Fibroblast of lung (primary cell): Measurements from ENCODE around the gene SLC29A1. TPM values are rescaled to one million over a fixed set of nuclear protein-coding genes. Genes with fewer than 3 reads are reported as not detected.

Experiments
- DNase-seq, 2 donors: peaks; one replicate each; pipeline versions ENCODE4 v3.0.0 to v3.0.0-alpha.2; 2010; ENCODE audit warnings: low read depth in 2 of 2
- H2AFZ ChIP-seq: 2 replicates; pipeline ENCODE4 v1.5.1; 2012; ENCODE audit warnings: low read length, control low read depth, inconsistent platforms
- H3K27ac ChIP-seq: 2 replicates; pipeline ENCODE4 v1.5.1; 2011; ENCODE audit warnings: low read length, control low read depth; ENCODE audit not compliant: insufficient read depth
- H3K27me3 ChIP-seq: 2 replicates; pipeline ENCODE4 v1.5.1; 2011; ENCODE audit warnings: mild to moderate bottlenecking, low read length; ENCODE audit not compliant: control insufficient read depth, insufficient read depth
- H3K36me3 ChIP-seq: 2 replicates; pipeline ENCODE4 v1.5.1; 2011; ENCODE audit warnings: low read length; ENCODE audit not compliant: control insufficient read depth, insufficient read depth
- H3K4me1 ChIP-seq: 2 replicates; pipeline ENCODE4 v1.5.1; 2011; ENCODE audit warnings: low read length; ENCODE audit not compliant: control insufficient read depth, insufficient read depth; ENCODE audit errors: extremely low read depth
- H3K4me2 ChIP-seq: 2 replicates; pipeline ENCODE4 v1.5.1; 2011; ENCODE audit warnings: low read length, control low read depth; ENCODE audit not compliant: insufficient read depth; ENCODE audit errors: extremely low read depth
- H3K4me3 ChIP-seq, 4 experiments: fragments of 200-600 bp in 1 of 4; sonication (generic) in 1 of 4; replicated peaks in 1 of 4; 2 replicates each; pipeline ENCODE4 v1.5.1; 2011 to 2016; ENCODE audit warnings: low read length in 4 of 4, low read depth in 3 of 4, mild to moderate bottlenecking in 3 of 4, control low read depth in 2 of 4, inconsistent platforms in 1 of 4, mixed read lengths in 1 of 4; ENCODE audit not compliant: insufficient read depth in 1 of 4; ENCODE audit errors: control extremely low read depth in 1 of 4
- H3K79me2 ChIP-seq: 2 replicates; pipeline ENCODE4 v1.5.1; 2012; ENCODE audit warnings: mild to moderate bottlenecking, low read length, inconsistent platforms; ENCODE audit not compliant: control insufficient read depth, insufficient read depth
- H3K9ac ChIP-seq: 2 replicates; pipeline ENCODE4 v1.5.1; 2011; ENCODE audit warnings: mild to moderate bottlenecking, low read length, control low read depth; ENCODE audit not compliant: insufficient read depth
- H3K9me3 ChIP-seq: 2 replicates; pipeline ENCODE4 v1.5.1; 2012; ENCODE audit warnings: low read depth, low read length; ENCODE audit not compliant: control insufficient read depth, insufficient read depth
- H4K20me1 ChIP-seq: 2 replicates; pipeline ENCODE4 v1.5.1; 2011; ENCODE audit warnings: low read length; ENCODE audit not compliant: control insufficient read depth, insufficient read depth; ENCODE audit errors: extremely low read depth
- CTCF ChIP-seq, 2 donors: IDR thresholded peaks in 1 of 2; conservative IDR thresholded peaks in 1 of 2; 1 replicate in 1 of 2; 2 replicates in 1 of 2; pipeline ENCODE4 v1.5.1; 2011 to 2012; ENCODE audit warnings: low read length in 2 of 2, control low read depth in 1 of 2, inconsistent platforms in 1 of 2, low read depth in 1 of 2, mild to moderate bottlenecking in 1 of 2
- EZH2 ChIP-seq: IDR thresholded peaks from 2 replicates; pipeline ENCODE4 v1.5.1; 2012; ENCODE audit warnings: low read length, control low read depth, mild to moderate bottlenecking; ENCODE audit errors: missing control alignments
- polyA plus RNA-seq, 2 donors: library from polyadenylated mRNA; depleted of rRNA in 1 of 2; stranded (reverse) in 1 of 2; unstranded in 1 of 2; fragments of >200 nt; gene quantifications; 2 replicates each; pipeline ENCODE4 v1.2.1, GENCODE V29; 2011 to 2012; ENCODE audit warnings: missing spikeins in 1 of 2
- total RNA-seq: library from RNA; depleted of rRNA; stranded (reverse); fragments of >200 nt; gene quantifications from 2 replicates; pipeline ENCODE4 v1.2.1, GENCODE V29; 2014

SLC29A1 gene
- total and polyA plus RNA-seq, 2 donors (not counting 1 experiment from before 2014, with no cell fraction given) = 13.4 to 21.9 TPM

- Histone ChIP-seq H3K9me3 (no peaks in the 10 kb centered on the region), H3K9ac (no peak overlapping the region), H3K4me1 (no peaks in the 10 kb centered on the region), H4K20me1 (no peaks in the 10 kb centered on the region), H3K4me3 (no peak overlapping the region), H3K4me2 (no peak overlapping the region), H2AFZ (no peak overlapping the region), H3K27me3 (no peaks in the 10 kb centered on the region), H3K79me2 (no peaks in the 10 kb centered on the region), H3K36me3 (no peaks in the 10 kb centered on the region), H3K27ac (no peak overlapping the region)
- no peak for DNase-seq
- TF ChIP-seq CTCF (conservative IDR thresholded peaks at IDR 0.05 in 1 of 2, IDR thresholded peaks at IDR 0.05 in 1 of 2; ENCODE audit: low read depth in 1 of 2, low read length in 2 of 2) (no peak), EZH2 (no peak)
These were observed 24.7 kb upstream of the SLC29A1 start for GRCh38 chr6:44198684-44199083.

DNA sequence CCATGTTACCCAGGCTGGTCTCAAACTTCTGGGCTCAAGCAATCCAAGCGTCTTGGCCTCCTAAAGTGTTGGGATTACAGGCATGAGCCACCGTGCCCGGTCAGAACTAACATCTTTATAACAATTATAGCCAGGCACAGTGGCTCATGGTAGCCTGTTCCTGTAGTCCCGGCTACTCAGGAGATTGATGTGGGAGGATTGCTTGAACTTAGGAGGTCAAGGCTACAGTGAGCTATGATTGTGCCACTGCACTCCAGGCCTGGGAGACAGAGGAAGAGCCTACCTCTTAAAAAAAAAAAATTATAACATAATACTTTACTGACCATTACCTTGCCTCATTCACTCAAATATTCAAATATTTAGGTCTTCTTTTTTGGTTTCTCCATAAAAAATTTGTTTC is 23.5 kb upstream of the SLC29A1 start:
- no peaks in the 10 kb centered on the region for H3K9me3 ChIP-seq
- TF ChIP-seq EZH2 (no peak), CTCF (conservative IDR thresholded peaks at IDR 0.05 in 1 of 2, IDR thresholded peaks at IDR 0.05 in 1 of 2; ENCODE audit: low read depth in 1 of 2, low read length in 2 of 2) (no peak)
- H3K4me2 ChIP-seq = no peak overlapping the region
- no peaks in the 10 kb centered on the region for H3K36me3 ChIP-seq
- H3K9ac ChIP-seq = no peak overlapping the region
- H3K27me3 ChIP-seq = peaks cover under 1% of the 10 kb centered on the region
- no peaks in the 10 kb centered on the region for H3K79me2 ChIP-seq
- H4K20me1 ChIP-seq = no peaks in the 10 kb centered on the region
- H3K4me3 ChIP-seq = no peak overlapping the region
- H2AFZ ChIP-seq = no peak overlapping the region
- DNase-seq = no peak
- no peak overlapping the region for H3K27ac ChIP-seq
- H3K4me1 ChIP-seq = no peaks in the 10 kb centered on the region

- Histone ChIP-seq H3K4me2 (no peak overlapping the region), H3K4me3 (no peak overlapping the region), H3K4me1 (no peaks in the 10 kb centered on the region), H3K9ac (no peak overlapping the region), H3K9me3 (no peaks in the 10 kb centered on the region), H3K79me2 (no peaks in the 10 kb centered on the region), H3K36me3 (no peaks in the 10 kb centered on the region), H4K20me1 (no peaks in the 10 kb centered on the region), H3K27ac (no peak overlapping the region), H2AFZ (no peak overlapping the region), H3K27me3 (peaks cover 3% of the 10 kb centered on the region)
- no peak for TF ChIP-seq EZH2
- TF ChIP-seq CTCF (conservative IDR thresholded peaks at IDR 0.05 in 1 of 2, IDR thresholded peaks at IDR 0.05 in 1 of 2; ENCODE audit: low read depth in 1 of 2, low read length in 2 of 2) = no peak
- DNase-seq = no peak
These were observed 22.2 kb upstream of the SLC29A1 start for GRCh38 chr6:44201200-44201599.
